22Rv1 (cell line): ENCODE data around the gene SPACA7.

Experiments
- H3K27ac ChIP-seq: fragments of 450-650 bp; 2 replicates; pipeline ENCODE4 v1.5.1; 2017
- ZFX ChIP-seq: fragments of 450-650 bp; IDR thresholded peaks from 2 replicates; pipeline ENCODE4 v1.6.1; 2017; ENCODE audit warnings: antibody characterized with exemption, borderline replicate concordance
- TF ChIP-seq, protein P1 (sequence below): fragments of 450-650 bp; IDR thresholded peaks from 2 replicates; pipeline ENCODE4 v1.5.1; 2017; ENCODE audit warnings: mild to moderate bottlenecking

The SPACA7 gene

DNA sequence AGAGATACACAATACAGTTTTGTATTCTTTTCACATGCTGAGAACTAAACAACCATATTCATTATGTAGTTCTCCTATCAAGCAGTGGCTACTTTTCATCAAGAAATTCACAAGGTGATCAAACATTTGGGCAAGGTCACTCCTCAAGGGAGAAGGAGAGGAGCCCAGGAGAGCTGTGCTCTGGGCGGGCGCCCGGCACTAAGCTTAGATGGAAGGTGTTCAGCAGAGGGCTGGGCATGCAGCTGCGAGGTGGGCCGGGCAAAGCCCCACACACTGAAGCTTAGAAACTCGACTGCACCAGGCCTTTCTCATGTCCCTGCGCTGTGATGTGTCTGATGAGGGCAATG is 30.4 kb upstream of the SPACA7 start:
- H3K27ac ChIP-seq = no peak overlapping the region
- no peak for TF ChIP-seq ZFX
- TF ChIP-seq, protein P1, sequence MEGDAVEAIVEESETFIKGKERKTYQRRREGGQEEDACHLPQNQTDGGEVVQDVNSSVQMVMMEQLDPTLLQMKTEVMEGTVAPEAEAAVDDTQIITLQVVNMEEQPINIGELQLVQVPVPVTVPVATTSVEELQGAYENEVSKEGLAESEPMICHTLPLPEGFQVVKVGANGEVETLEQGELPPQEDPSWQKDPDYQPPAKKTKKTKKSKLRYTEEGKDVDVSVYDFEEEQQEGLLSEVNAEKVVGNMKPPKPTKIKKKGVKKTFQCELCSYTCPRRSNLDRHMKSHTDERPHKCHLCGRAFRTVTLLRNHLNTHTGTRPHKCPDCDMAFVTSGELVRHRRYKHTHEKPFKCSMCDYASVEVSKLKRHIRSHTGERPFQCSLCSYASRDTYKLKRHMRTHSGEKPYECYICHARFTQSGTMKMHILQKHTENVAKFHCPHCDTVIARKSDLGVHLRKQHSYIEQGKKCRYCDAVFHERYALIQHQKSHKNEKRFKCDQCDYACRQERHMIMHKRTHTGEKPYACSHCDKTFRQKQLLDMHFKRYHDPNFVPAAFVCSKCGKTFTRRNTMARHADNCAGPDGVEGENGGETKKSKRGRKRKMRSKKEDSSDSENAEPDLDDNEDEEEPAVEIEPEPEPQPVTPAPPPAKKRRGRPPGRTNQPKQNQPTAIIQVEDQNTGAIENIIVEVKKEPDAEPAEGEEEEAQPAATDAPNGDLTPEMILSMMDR = no peak

GRCh38 chr13:112346173-112346898 is 29.8 kb upstream of the SPACA7 start:
- no peak for TF ChIP-seq ZFX
- TF ChIP-seq, protein P1 = no peak
- no peak overlapping the region for H3K27ac ChIP-seq

- TF ChIP-seq, protein P1 = no peak
- TF ChIP-seq ZFX = no peak
- H3K27ac ChIP-seq = no peak overlapping the region
Observed at GRCh38 chr13:112346899-112347229, 29.3 kb upstream of the SPACA7 start.

- no peak overlapping the region for H3K27ac ChIP-seq
- TF ChIP-seq ZFX = no peak
- TF ChIP-seq, protein P1 = no peak
Observed at GRCh38 chr13:112347986-112348385, 28.2 kb upstream of the SPACA7 start.

GRCh38 chr13:112348642-112349345 is 27.4 kb upstream of the SPACA7 start:
- TF ChIP-seq ZFX = no peak
- TF ChIP-seq, protein P1 = no peak
- no peak overlapping the region for H3K27ac ChIP-seq

- no peak overlapping the region for H3K27ac ChIP-seq
- no peak for TF ChIP-seq ZFX
- TF ChIP-seq, protein P1 = no peak
Observed at GRCh38 chr13:112349681-112350080, 26.5 kb upstream of the SPACA7 start.

DNA sequence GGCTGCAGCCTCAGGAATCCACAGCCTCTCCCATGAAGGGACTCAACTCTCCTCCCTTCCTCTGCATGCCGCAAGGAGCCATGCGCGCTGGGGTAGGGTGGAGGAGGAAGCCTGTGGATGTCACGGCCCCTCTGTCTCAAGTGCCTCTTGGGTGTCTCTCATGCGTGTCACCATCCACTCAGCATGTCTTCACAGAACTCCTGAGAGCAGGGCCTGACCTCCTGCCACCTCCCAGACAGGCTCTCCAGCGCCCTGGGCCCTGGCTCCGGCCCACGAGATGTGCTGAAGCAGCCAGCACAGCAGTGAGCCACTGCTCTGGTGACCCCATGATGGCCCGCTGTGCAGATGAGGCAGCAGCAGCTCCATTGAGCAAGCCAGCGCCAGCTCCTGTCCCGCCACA is 25.9 kb upstream of the SPACA7 start:
- TF ChIP-seq, protein P1 = no peak
- no peak for TF ChIP-seq ZFX
- H3K27ac ChIP-seq = no peak overlapping the region
